GM18873 (cell line): ENCODE results near the gene STYXL2.

Experiments used
- ATAC-seq: cut with Tn5 transposase; IDR thresholded peaks from one replicate; pipeline ENCODE4 v1.9.1; 2021; ENCODE audit warnings: mild to moderate bottlenecking, moderate library complexity, moderate number of reproducible peaks; ENCODE audit not compliant: unreplicated experiment, low FRiP score

STYXL2 gene

DNA sequence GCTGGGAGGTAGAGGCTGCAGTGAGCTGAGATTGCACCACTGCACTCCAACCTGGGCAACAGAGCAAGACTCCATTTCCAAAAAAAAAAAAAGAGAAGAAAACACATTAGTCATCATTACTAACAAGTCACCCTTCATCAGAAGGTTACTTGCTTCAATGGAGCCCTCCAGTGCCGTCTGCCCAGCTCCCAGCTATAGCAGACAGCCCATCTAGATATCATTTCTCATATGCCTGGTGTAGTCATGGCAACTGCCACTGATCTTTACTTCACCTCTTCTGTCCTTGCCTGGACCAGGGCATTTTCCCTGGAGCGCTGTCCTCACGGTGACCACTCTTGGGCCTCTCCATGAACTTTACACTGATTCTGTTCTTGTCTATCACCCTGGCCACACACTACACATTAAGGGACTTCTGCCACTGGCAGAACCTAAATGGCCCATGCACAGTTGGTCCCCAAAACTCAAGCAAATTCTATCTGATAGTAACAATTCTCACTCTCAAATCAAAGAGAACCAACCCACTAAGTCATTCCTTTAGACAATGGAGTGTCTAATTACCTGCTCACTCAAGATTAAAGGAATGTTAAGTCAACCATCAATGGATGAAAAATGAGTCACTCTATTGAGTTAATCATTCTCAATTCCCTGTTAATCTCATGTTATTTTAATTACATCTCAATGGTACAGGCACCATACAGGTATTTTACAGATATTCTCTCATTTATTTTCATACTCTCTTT lies 16.6 kb upstream of the STYXL2 start:
- ATAC-seq, result no peak

DNA sequence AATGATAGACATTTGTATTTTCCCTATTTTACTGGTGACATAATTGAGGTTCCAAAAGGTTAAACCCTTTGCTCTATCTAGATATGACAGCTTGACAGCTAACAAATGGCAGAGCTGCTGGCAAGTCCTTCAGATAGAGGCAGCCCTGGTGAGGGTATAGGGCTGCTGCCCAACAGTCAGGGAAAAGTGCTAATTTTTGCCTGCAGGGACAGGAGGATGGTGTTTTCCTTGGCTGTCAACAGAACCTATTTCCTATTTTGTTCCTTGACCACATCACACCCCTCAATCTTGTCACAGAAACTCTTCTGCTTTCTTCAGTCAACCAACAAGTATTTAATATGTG lies 16.0 kb upstream of the STYXL2 start:
- ATAC-seq, result no peak

DNA sequence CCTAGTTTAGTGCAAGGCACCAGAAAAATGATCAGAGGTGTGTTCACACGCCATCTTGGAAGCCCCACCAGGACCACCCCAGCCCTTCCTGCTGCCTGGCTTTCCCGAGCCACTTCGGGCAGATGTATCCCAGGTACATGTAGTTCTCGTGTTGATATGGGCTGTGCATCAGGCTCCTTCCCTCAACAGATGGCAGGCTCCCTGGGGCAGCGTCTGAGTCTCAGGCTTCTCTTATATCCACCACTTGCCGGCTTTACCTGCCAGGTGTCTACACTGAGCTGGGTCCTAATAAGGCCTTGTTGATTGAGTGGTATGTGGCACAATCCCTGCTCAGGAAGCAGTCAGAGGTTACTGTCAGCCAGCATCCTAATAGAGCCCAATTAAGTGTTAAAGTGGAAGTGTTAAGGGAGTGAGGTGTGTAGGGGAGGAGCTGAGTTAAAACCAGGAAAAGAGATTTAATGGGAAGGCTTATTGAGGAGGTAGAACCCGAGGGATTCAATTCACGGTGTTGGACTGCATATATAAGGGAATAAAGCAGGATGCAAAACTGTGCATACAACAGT lies 12.2 kb upstream of the STYXL2 start:
- ATAC-seq, result no peak

DNA sequence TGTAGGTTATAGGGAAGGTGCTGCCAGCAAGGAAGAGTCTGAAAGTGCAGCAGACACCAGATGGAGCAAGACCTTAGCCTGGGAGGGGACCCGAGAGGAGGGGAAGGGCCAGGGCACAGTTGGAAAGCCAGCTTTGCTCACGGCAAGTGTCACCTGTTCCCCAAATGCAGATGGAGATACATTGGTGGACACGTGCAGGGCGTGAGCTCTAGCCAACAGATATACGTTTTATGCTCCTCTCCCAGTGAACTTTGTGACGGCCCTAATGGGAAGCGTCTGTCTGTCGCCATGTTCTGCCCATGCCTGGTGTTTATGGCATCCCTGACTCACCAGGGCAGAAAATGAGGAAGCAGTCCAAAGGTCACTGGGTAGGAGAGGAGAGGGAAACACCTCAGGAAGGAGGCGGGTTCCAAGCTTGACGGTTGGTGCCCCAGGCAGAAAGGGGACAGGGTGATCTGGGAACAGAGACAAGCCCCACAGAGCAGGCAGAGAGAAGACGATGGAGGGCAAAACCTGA lies 11.3 kb upstream of the STYXL2 start:
- no peak for ATAC-seq

DNA sequence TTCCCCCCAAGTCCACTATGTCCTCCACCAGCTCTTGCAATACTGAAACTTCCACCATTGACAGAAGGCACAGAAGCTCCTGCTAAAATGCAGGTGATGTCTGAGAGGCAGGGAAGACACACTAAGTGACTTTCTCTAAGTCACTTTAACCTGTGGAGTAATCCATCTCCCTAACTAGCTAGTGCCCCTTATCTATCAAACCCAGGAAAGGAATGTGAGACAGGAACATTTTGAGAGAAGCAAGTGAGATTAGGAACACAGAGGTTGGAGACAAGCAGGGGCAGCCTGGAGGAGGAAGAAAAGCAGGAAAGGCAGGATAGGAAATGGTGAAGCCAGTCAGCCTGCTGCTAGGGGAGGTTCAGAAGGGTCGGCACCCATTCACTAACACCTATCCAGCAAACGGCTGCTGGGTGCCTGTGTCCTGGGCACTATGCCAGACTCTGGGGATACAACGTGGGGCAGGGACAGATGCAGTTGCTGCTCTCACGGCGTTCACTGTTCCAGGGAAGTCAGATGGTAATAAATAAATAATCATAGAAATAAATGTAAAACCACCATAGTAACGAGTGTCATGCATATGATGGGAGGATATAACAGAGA lies 10.7 kb upstream of the STYXL2 start:
- no peak for ATAC-seq

DNA sequence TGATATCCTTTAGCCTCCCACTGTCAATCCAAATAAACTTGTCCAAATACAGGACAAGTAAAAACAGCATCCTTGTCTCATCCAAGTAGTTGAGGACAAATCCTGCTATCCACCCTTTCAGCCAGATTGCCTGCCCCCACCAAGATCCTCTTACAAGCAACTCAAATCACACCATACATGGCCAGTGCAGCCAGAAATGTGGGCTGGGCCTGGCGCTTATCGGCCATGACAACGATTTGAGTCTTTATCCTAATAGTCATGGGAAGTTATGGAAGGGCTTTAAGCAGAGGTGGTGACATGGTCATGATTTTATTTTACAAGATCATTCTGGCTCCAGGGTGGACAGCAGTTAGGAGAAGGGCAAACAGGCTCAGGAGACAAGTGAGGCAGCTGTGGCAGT lies 10.0 kb upstream of the STYXL2 start:
- ATAC-seq, result no peak

DNA sequence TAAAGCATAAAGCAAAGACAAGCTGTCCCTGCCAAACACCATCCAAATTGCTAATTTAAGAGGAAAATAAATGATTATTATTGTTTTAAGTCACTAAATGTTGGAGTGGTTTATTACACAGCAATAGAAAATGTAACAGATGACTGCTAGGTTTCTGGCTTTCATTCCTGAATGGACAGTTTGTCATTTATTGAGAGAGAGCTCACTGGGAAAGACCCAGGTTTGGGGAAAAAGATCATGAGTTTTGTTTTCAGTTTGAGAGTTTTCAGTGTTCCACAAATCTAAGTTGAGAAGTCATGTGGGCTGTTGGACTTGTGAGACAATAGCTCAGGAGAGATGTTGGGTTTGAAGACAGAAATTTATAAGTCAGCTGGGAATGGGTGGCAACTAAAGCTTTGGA lies 9.1 kb upstream of the STYXL2 start:
- ATAC-seq, result no peak

DNA sequence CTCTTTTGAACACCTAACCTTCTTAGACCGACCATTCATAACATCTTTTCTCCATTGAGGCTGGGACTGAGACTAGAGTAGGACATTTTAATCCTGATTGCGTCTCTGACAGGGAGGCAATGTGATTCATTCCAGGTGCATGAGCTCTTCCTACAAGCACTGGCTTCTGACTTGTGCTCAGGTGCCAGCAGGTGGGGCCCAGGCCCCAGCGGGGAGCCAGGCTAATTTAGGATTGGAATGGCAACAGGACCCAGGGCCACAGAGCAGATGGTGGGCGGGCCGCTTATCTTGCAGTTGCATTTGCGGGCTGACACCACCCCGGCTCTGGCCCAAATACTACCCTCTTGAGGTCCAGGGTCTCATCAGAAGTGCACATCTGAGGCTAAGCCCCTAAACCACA lies 7.8 kb upstream of the STYXL2 start:
- no peak for ATAC-seq

DNA sequence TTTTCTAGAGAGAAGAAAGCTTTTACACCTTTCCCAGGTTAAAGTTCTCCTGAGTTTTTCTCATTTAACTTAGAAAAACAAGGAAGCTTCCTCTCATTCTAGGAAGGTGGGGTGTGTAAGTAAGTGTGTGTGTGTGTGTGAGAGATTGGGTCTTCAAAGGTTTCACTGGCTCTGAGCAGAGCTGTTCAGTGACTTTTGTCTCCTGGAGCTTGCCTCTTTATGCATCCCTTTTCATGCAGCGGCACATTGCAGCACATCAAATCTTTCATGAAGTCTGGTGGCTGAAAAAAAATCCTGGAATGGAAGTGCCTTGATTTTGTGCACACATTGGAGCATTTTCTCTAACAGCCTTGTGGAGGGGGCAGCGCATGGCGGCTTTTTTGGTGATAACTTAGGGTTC lies 7.1 kb upstream of the STYXL2 start:
- ATAC-seq, result no peak

DNA sequence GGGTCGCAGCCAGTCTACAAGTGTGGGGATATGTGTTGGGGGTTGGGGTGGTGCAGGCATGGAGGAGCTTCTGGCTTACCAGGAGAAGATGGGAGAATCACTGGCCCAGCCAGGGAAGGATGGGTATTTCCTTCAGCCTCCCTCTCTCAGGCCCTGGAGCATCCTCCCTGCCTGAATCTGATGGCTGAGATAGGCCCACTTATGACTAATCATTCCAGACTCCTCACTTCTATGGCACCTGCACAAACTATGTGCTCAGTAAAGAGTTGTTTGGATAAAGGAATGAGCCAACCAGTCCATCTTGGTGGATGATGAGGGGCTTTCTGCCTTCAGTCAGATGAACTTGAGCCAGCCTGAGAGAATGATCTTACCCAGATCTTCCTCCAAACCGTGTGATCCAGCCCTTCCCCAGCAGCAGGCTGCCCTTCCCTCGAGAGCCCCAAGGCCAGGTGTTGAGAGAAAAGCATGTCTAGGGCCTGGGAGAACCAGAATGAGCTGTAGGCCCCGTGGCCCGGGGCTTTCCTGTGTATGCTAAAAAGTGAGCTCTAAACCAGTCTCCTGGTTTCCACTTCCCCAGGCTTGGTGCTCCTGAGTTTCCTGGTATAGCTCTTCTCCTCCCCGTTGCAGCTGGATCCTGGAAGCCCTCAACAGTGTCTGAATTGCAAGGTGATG lies 5.0 kb upstream of the STYXL2 start:
- ATAC-seq, result no peak

DNA sequence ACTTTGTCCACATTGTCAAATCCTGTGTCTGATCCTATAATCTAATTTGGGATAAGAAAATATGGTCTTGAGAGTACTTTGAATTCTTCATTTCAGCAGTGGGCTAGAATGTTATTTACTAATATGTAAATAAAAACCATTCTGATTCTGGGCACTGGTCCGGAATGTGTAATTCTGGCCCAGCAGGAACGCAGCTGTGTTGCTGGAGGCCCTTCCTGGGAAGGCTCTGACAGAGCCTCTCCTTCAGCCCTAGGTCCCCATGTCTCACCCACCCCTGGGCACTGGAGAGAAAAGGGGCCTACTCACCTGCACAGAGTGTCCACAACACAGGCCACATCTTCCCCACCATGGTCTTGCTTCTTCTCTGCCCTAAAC lies 3.9 kb upstream of the STYXL2 start:
- ATAC-seq, result no peak

DNA sequence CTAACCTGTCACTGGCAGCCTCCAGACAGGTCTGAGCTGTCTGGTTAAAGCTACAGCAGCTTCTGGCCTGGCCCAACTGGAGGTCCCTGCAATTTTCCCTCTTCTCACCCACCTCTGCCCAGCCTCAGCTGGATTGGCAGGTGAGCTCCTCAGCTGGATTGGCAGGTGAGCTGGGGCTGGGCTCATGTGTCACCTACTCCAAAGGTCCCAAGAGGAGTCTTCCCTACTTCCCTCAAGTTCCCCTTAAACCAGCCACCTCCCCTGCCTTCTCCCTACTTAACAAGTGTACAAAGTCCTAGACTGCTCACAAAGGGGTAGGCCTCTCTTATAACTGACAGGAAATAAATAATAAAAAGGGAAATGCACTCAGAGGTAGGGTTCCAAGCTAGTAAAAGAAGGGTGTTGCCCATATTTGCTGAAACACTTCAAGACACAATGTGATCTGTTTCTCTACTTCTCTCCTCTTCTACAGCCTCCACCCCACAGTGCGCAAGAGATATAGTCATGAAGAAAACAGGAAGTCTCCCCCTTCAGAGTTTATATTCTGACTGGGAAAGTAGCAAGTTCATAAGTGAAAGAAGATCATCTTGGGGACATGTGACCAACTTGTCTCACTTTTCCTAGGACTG lies 3.4 kb upstream of the STYXL2 start, which contains the start of gene GPA33:
TSS of gene GPA33 (minus strand) at position 64 of the 629 bp plus-strand sequence. CDS start 90 bp downstream, outside the sequence.
- no peak for ATAC-seq

DNA sequence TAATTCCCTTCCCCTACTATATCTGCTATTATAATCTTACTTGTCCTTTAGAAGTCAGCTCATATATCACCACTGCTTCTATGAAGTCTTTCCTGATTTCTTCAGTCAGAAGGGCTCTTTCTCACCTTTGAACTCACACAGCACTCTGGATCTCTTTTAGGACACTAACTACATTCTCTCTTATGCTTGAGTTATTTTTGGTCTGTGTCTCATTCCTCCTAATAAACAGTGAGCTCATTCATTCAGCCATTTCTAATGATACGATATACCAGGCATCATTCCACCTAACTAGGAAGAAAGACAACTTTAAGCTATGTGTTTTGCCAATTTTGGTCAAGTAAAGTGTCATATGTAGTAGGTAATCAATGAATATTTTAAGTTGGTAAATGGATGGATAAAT lies 1.2 kb upstream of the STYXL2 start:
- no peak for ATAC-seq

DNA sequence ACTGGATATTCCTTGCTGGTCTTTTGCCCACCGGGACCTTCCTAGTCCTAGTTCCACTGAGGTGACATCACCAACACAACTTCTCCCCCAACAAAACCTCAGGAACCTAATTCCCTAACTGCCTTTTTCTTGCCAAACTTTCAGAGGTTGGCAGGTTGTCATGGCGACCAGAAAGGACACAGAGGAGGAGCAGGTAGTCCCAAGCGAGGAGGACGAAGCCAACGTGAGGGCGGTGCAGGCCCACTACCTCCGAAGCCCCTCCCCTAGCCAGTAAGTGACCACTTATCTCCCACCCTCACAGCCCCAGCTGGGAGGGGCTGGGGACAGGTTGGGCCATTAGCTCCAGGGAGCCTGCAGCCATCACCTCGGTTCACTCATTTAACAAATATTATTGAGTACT lies 815 bp downstream of the STYXL2 start:
- no peak for ATAC-seq

DNA sequence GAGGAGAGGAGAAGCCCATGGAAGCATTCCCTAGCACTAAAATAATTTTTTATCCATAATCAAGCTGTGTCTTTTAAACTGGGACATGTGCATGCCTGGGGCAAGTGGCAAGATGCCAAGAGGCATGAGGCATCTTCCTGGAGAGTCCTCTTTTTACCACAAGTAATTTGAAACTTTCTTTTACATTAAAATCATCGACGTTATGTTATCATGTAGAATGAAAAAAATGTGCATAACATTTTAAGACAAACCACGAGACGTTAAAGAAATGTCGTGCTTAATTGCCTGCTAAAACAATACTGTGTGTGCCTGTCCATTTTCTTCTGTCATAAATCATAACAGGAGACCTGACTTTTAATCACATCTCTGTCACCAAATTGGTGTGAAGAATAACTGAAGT lies 1.5 kb downstream of the STYXL2 start:
- ATAC-seq, result no peak

DNA sequence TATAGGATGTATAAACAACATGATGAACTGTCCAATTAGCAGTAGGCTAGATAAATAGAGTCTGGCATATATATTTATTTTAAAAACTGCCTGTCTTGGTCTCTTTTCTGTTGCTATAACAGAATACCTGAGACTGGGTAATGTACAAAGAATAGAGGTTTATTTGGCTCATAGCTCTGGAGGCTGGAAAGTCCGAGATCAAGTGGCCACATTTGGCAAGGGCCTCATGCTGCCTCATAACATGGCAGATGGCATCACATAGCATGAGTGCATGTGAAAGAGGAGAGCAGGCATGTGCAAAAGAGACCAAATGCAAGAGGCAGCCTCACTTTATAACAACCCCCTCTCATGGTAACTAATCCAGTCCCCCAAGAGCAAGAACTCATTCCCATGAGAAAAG lies 6.0 kb downstream of the STYXL2 start:
- ATAC-seq, result no peak

DNA sequence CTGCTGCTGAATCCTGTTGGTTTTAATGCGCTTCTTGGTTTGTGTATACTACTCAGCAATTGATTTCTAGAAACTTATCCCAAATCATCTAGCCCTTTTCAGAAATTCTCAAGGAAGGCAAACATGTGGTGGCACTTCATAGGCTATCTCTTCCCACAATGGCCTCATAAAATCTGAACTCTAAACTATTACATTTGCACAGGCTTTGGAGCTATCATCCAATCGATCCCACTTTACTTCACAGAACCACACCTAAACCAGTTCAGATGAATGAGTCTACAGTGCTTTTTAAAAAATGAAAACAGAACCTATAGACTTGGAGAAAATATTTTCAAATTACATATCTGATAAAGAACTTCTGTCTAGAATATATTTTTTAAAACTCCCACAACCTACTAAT lies 6.9 kb downstream of the STYXL2 start:
- no peak for ATAC-seq

DNA sequence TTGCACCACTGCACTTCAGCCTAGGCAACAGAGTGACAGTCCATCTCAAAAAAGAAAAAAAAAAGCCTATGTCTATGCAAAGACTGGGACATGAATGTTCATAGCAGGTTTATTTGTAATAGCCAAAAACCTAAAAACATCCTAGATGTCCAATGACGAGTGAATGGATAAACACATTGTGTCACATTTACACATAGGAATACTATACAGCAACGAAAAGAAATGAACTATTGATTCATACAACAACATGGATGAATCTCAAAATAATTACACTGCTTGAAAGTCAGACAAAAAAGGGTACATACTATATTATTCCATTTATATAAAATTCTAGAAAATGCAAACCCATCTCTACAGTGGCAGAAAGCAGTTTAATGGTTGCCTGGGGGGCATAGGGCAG lies 7.9 kb downstream of the STYXL2 start:
- ATAC-seq, result no peak

DNA sequence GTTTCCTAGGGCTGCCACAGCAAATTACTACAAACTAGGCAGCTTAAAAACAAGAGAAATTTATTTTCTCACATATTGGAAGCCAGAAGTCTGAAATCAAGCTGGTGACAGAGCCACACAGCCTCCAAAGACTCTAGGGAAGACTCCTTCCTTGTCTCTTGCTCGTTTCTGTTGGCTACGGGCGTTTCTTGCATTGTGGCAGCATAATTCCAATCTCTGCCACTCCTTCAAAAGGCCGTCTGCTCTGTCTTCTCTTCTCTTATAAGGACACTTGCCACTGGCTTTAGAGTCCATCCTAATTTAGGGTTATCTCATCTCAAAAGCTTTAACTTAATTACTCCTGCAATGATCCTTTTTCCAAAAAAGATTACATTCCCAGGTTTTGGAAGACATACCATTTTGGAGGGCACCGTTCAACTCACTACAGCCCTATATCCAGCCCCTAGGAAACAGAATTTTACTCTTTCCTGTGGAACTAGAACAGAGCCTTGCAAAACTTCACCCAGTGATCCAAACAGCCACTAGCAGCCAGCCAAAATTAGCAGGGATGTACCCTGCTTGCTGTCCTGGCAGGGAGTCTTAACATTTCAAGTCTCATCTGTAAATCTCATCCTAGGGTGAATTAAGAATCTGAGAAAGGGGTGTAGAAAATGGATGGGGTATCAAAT lies 9.2 kb downstream of the STYXL2 start:
- no peak for ATAC-seq

DNA sequence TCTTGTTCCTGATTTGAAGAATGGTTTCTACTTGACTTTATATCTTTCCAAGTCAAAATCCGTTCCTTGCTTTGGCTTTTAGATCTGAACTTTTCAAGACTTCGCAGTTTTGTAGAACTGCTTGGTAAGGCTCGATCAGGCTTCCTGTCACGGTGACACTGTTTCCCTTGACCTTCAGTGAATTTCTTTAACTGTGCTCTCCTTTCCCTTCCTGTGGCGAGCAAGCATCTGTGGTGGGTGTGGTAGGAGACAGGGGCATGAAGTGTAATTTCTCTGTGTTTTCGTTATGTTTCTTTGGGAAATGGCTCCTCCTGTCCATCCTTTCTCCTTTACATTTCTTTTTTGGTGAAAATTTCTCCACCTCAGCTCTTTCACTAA lies 10.4 kb downstream of the STYXL2 start:
- no peak for ATAC-seq
